ENCODE data around the gene TSSK2. TPM values are rescaled to one million over a fixed set of nuclear protein-coding genes. Genes with fewer than 3 reads are reported as not detected.
A peak's percentile ranks its signal among the peaks of the same experiment; 100 is the strongest.

Gene TSSK2
- total and polyA plus RNA-seq, 2 donors (not counting 3 experiments of a cell fraction or from before 2014, with no cell fraction given): not detected

GRCh38 chr22:19133561-19133960 lies 2.5 kb downstream of the TSSK2 start:
- no peak for DNase-seq (ENCODE audit: low read depth, low spot score)

GRCh38 chr22:19134176-19134831 lies 3.2 kb downstream of the TSSK2 start:
- no peaks in the 10 kb centered on the region for H3K79me2 ChIP-seq (ENCODE audit: control insufficient read depth, insufficient read depth, low read length)
- H3K4me2 ChIP-seq (ENCODE audit: insufficient read depth, low read length): no peak overlapping the region
- H3K9ac ChIP-seq (replicated peaks; ENCODE audit: extremely low read depth, insufficient read depth, low read length): no peak overlapping the region
- no peaks in the 10 kb centered on the region for H3K9me1 ChIP-seq (replicated peaks; ENCODE audit: control insufficient read depth, extremely low read depth, insufficient read depth, low read length)
- intact Hi-C loops (cut with micrococcal nuclease) (no loop called here), dilution Hi-C loops (cut with MboI; ENCODE audit: extremely low pct_ligation_motif_present, low sequenced_read_pairs) (no loop called here)
- POLR2A ChIA-PET: no interaction called here
- CTCF ChIA-PET: interaction anchor here (2.3 kb wide), 1 partner anchor 10 kb away, joined by 9 read pairs; the partner anchor contains the start of gene ESS2
- H3K9me3 ChIP-seq (replicated peaks; ENCODE audit: control insufficient read depth, insufficient read depth, low read length): no peaks in the 10 kb centered on the region
- FAIRE-seq (no peak), DNase-seq (ENCODE audit: low read depth, low spot score) (no peak)
- TSS peak; percentile 26 for BruUV-seq (replicated peaks)
- H3K4me1 ChIP-seq (ENCODE audit: control insufficient read depth, extremely low read depth, insufficient read depth, low read length): no peaks in the 10 kb centered on the region
- H3K27me3 ChIP-seq (ENCODE audit: control insufficient read depth in 2 of 2, insufficient read depth in 2 of 2, low read length in 2 of 2): no peaks in the 10 kb centered on the region
- no peak overlapping the region for H3K4me3 ChIP-seq (replicated peaks in 1 of 3; ENCODE audit: insufficient read depth in 1 of 3, low read depth in 1 of 3, low read length in 3 of 3)
- H3K36me3 ChIP-seq (ENCODE audit: control insufficient read depth in 2 of 2, extremely low read depth in 1 of 2, insufficient read depth in 2 of 2, low read length in 2 of 2): peaks cover 10 to 53% of the 10 kb centered on the region in 2 experiments
- no peaks in the 10 kb centered on the region for H4K20me1 ChIP-seq (replicated peaks; ENCODE audit: control insufficient read depth, extremely low read depth, insufficient read depth, low read length)
- TF ChIP-seq EZH2 (IDR thresholded peaks at IDR 0.05; ENCODE audit: borderline replicate concordance, low read depth, low read length, severe bottlenecking) (no peak), GATA2 (IDR thresholded peaks at IDR 0.05; ENCODE audit: insufficient read depth, insufficient read length, low read depth, low read length) (no peak), MYC (IDR thresholded peaks at IDR 0.05; ENCODE audit: low read depth, low read length) (no peak), POLR2AphosphoS5 (IDR thresholded peaks at IDR 0.05; ENCODE audit: insufficient read depth, low read depth, low read length) (no peak), POLR2A (IDR thresholded peaks at IDR 0.05; ENCODE audit: low read depth, low read length) (no peak), JUN (IDR thresholded peaks at IDR 0.05; ENCODE audit: borderline replicate concordance, insufficient read depth, insufficient read length, low read depth) (no peak), FOS (IDR thresholded peaks at IDR 0.05; ENCODE audit: borderline replicate concordance, insufficient read depth, low read length) (no peak), CTCF (IDR thresholded peaks at IDR 0.05; ENCODE audit: extremely low read depth in 1 of 2, insufficient read depth in 1 of 2, low read depth in 1 of 2, low read length in 2 of 2) (no peak)
- TF ChIP-seq, protein P1, sequence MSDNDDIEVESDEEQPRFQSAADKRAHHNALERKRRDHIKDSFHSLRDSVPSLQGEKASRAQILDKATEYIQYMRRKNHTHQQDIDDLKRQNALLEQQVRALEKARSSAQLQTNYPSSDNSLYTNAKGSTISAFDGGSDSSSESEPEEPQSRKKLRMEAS (IDR thresholded peaks at IDR 0.05; ENCODE audit: insufficient read depth, insufficient read length): no peak
- H2AFZ ChIP-seq (ENCODE audit: low read depth, low read length): no peak overlapping the region
- no peak overlapping the region for H3K27ac ChIP-seq (ENCODE audit: insufficient read depth, low read depth, low read length)

More at GRCh38 chr22:19133561-19133960, 2.5 kb downstream of the TSSK2 start:
- POLR2A ChIA-PET: no interaction called here
- dilution Hi-C loops (cut with MboI; ENCODE audit: extremely low pct_ligation_motif_present, low sequenced_read_pairs) (no loop called here), intact Hi-C loops (cut with micrococcal nuclease) (no loop called here)
- H3K27ac ChIP-seq (ENCODE audit: insufficient read depth, low read depth, low read length): no peak overlapping the region
- H3K27me3 ChIP-seq (ENCODE audit: control insufficient read depth in 2 of 2, insufficient read depth in 2 of 2, low read length in 2 of 2): no peaks in the 10 kb centered on the region
- no peak overlapping the region for H3K9ac ChIP-seq (replicated peaks; ENCODE audit: extremely low read depth, insufficient read depth, low read length)
- BruUV-seq (replicated peaks): no TSS peak
- H3K9me3 ChIP-seq (replicated peaks; ENCODE audit: control insufficient read depth, insufficient read depth, low read length): no peaks in the 10 kb centered on the region
- CTCF ChIA-PET: interaction anchor here (2.3 kb wide), 1 partner anchor 11 kb away, joined by 9 read pairs; the partner anchor contains the start of gene ESS2
- no peak overlapping the region for H3K4me3 ChIP-seq (replicated peaks in 1 of 3; ENCODE audit: insufficient read depth in 1 of 3, low read depth in 1 of 3, low read length in 3 of 3)
- H3K79me2 ChIP-seq (ENCODE audit: control insufficient read depth, insufficient read depth, low read length): no peaks in the 10 kb centered on the region
- H3K4me1 ChIP-seq (ENCODE audit: control insufficient read depth, extremely low read depth, insufficient read depth, low read length): no peaks in the 10 kb centered on the region
- no peak for FAIRE-seq
- H3K36me3 ChIP-seq (ENCODE audit: control insufficient read depth in 2 of 2, extremely low read depth in 1 of 2, insufficient read depth in 2 of 2, low read length in 2 of 2): peaks cover 6 to 46% of the 10 kb centered on the region in 2 experiments
- H3K9me1 ChIP-seq (replicated peaks; ENCODE audit: control insufficient read depth, extremely low read depth, insufficient read depth, low read length): no peaks in the 10 kb centered on the region
- no peak overlapping the region for H3K4me2 ChIP-seq (ENCODE audit: insufficient read depth, low read length)
- H4K20me1 ChIP-seq (replicated peaks; ENCODE audit: control insufficient read depth, extremely low read depth, insufficient read depth, low read length): no peaks in the 10 kb centered on the region
- no peak overlapping the region for H2AFZ ChIP-seq (ENCODE audit: low read depth, low read length)
- TF ChIP-seq MYC (IDR thresholded peaks at IDR 0.05; ENCODE audit: low read depth, low read length): no peak
- TF ChIP-seq POLR2A (IDR thresholded peaks at IDR 0.05; ENCODE audit: low read depth, low read length): no peak
- no peak for TF ChIP-seq POLR2AphosphoS5 (IDR thresholded peaks at IDR 0.05; ENCODE audit: insufficient read depth, low read depth, low read length)
- no peak for TF ChIP-seq FOS (IDR thresholded peaks at IDR 0.05; ENCODE audit: borderline replicate concordance, insufficient read depth, low read length)
- TF ChIP-seq EZH2 (IDR thresholded peaks at IDR 0.05; ENCODE audit: borderline replicate concordance, low read depth, low read length, severe bottlenecking): no peak
